SK-N-SH (cell line): ENCODE data around the gene ZNF606.

Source experiments
- FOXM1 ChIP-seq: IDR thresholded peaks from 2 replicates; pipeline ENCODE4 v1.4.0; 2012; ENCODE audit warnings: low read depth, mild to moderate bottlenecking
- POLR2AphosphoS5 ChIP-seq: IDR thresholded peaks from 2 replicates; pipeline ENCODE4 v1.6.1; 2012; ENCODE audit warnings: low read depth, low read length
- RCOR1 ChIP-seq: fragments of 150-350 bp; IDR thresholded peaks from 2 replicates; pipeline ENCODE4 v1.6.1; 2017; ENCODE audit warnings: antibody characterized with exemption, low read length
- RFX5 ChIP-seq: IDR thresholded peaks from 2 replicates; pipeline ENCODE4 v1.6.1; 2012; ENCODE audit warnings: mild to moderate bottlenecking, improper control_type of control experiment, low read length
- TAF1 ChIP-seq: IDR thresholded peaks from 2 replicates; pipeline ENCODE4 v1.6.1; 2012; ENCODE audit warnings: low read depth, mild to moderate bottlenecking, low read length, moderate library complexity, borderline replicate concordance
- TF ChIP-seq, protein P1 (sequence below): fragments of 200-600 bp; sonication (generic); IDR thresholded peaks from 2 replicates; pipeline ENCODE4 v1.6.1; 2017; ENCODE audit warnings: antibody characterized with exemption, mild to moderate bottlenecking, moderate library complexity
- TF ChIP-seq, protein P2 (sequence below): IDR thresholded peaks from 2 replicates; pipeline ENCODE4; 2012

DNA sequence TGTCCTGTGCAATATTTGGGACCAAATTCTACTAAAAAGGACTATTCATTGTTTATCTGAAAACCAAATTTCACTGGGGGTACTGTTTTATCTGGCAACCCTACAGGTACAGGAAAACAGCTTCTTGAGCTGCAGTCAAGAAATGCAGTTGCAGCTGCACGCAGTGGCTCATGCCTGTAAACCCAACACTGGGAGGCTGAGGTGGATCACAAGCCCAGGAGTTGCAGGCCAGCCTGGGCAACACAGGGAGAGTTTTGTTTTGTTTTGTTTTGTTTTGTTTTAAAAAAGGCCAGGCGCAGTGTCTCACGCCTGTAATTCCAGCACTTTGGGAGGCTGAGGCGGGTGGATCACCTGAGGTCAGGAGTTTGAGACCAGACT lies 19.7 kb upstream of the ZNF606 start:
- TF ChIP-seq RFX5 (no peak), TAF1 (no peak), RCOR1 (no peak), POLR2AphosphoS5 (no peak), FOXM1 (no peak)
- TF ChIP-seq, protein P1, sequence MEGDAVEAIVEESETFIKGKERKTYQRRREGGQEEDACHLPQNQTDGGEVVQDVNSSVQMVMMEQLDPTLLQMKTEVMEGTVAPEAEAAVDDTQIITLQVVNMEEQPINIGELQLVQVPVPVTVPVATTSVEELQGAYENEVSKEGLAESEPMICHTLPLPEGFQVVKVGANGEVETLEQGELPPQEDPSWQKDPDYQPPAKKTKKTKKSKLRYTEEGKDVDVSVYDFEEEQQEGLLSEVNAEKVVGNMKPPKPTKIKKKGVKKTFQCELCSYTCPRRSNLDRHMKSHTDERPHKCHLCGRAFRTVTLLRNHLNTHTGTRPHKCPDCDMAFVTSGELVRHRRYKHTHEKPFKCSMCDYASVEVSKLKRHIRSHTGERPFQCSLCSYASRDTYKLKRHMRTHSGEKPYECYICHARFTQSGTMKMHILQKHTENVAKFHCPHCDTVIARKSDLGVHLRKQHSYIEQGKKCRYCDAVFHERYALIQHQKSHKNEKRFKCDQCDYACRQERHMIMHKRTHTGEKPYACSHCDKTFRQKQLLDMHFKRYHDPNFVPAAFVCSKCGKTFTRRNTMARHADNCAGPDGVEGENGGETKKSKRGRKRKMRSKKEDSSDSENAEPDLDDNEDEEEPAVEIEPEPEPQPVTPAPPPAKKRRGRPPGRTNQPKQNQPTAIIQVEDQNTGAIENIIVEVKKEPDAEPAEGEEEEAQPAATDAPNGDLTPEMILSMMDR = no peak
- TF ChIP-seq, protein P2, sequence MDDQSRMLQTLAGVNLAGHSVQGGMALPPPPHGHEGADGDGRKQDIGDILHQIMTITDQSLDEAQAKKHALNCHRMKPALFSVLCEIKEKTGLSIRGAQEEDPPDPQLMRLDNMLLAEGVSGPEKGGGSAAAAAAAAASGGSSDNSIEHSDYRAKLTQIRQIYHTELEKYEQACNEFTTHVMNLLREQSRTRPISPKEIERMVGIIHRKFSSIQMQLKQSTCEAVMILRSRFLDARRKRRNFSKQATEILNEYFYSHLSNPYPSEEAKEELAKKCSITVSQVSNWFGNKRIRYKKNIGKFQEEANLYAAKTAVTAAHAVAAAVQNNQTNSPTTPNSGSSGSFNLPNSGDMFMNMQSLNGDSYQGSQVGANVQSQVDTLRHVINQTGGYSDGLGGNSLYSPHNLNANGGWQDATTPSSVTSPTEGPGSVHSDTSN = no peak
